GM18499 (cell line): Measurements from ENCODE around the gene HSP90AB1.

Source experiments
- ATAC-seq: cut with Tn5 transposase; IDR thresholded peaks from one replicate; pipeline ENCODE4 v1.9.1; 2021; ENCODE audit warnings: moderate number of reproducible peaks; ENCODE audit not compliant: insufficient read depth, unreplicated experiment

HSP90AB1 gene

GRCh38 chr6:44246663-44247337 is at the start of gene HSP90AB1:
TSS of gene HSP90AB1 (plus strand) at chr6:44247101. CDS start at chr6:44248630, 1,529 bp downstream.
- ATAC-seq, result peak; percentile 43

GRCh38 chr6:44198684-44199083 is 48.2 kb upstream of the HSP90AB1 start:
- ATAC-seq, result no peak

GRCh38 chr6:44199883-44200282 is 47.0 kb upstream of the HSP90AB1 start:
- ATAC-seq, result no peak

GRCh38 chr6:44201200-44201599 is 45.7 kb upstream of the HSP90AB1 start:
- no peak for ATAC-seq

- ATAC-seq, result no peak
Measured at GRCh38 chr6:44201638-44202303, 45.1 kb upstream of the HSP90AB1 start.

- no peak for ATAC-seq
Measured at GRCh38 chr6:44202332-44202971, 44.4 kb upstream of the HSP90AB1 start.

GRCh38 chr6:44202972-44203750 is 43.7 kb upstream of the HSP90AB1 start:
- no peak for ATAC-seq

- no peak for ATAC-seq
Measured at GRCh38 chr6:44203955-44204354, 42.9 kb upstream of the HSP90AB1 start.

GRCh38 chr6:44207966-44208365 is 38.9 kb upstream of the HSP90AB1 start:
- no peak for ATAC-seq

GRCh38 chr6:44211284-44211683 is 35.6 kb upstream of the HSP90AB1 start:
- ATAC-seq, result no peak

GRCh38 chr6:44214307-44214706 is 32.6 kb upstream of the HSP90AB1 start:
- no peak for ATAC-seq

- no peak for ATAC-seq
Measured at GRCh38 chr6:44216677-44217331, 30.1 kb upstream of the HSP90AB1 start, which contains the start of gene MYMX. TSS of gene MYMX (plus strand) at chr6:44216926. CDS start at chr6:44217472, 546 bp downstream.

GRCh38 chr6:44217332-44218143 is 29.4 kb upstream of the HSP90AB1 start:
- ATAC-seq, result no peak

- ATAC-seq, result no peak
Measured at GRCh38 chr6:44219053-44219814, 27.7 kb upstream of the HSP90AB1 start.

- no peak for ATAC-seq
Measured at GRCh38 chr6:44219815-44220784, 26.8 kb upstream of the HSP90AB1 start.

- ATAC-seq, result no peak
Measured at GRCh38 chr6:44220913-44221290, 26.0 kb upstream of the HSP90AB1 start.

GRCh38 chr6:44221291-44221960 is 25.5 kb upstream of the HSP90AB1 start:
- no peak for ATAC-seq
